Stomach (tissue), 9 donors: ENCODE measurements around the gene XRN1. TPM values are rescaled to one million over a fixed set of nuclear protein-coding genes. Genes with fewer than 3 reads are reported as not detected.
"Not testable (repeated sequence)": the region's sequence is repeated elsewhere in the genome, so short reads cannot be mapped to it uniquely, and the experiment has no call there.

Source experiments
- DNase-seq, 2 donors: peaks; one replicate each; pipeline versions ENCODE4 v3.0.0 to v3.0.0-alpha.2; 2013 to 2019
- H3K27ac ChIP-seq, 5 donors: fragments of 200-600 bp in 4 of 5; sonication (generic) in 4 of 5; one replicate each; pipeline ENCODE4 v1.5.1; 2013 to 2019; ENCODE audit warnings: mild to moderate bottlenecking in 1 of 5, moderate library complexity in 1 of 5
- H3K27me3 ChIP-seq, 3 donors: fragments of 200-600 bp; sonication (generic); one replicate each; pipeline ENCODE4 v1.5.1; 2017 to 2019; ENCODE audit warnings: mixed run types in 1 of 3
- H3K36me3 ChIP-seq, 4 donors: fragments of 200-600 bp; sonication (generic); 1 replicate in 3 of 4; 2 replicates in 1 of 4; pipeline ENCODE4 v1.5.1; 2016 to 2019
- H3K4me1 ChIP-seq, 4 donors: fragments of 200-600 bp; sonication (generic); one replicate each; pipeline ENCODE4 v1.5.1; 2016 to 2019
- H3K4me3 ChIP-seq, 4 donors: fragments of 200-600 bp; sonication (generic) in 3 of 4; one replicate each; pipeline ENCODE4 v1.5.1; 2016 to 2019; ENCODE audit warnings: mild to moderate bottlenecking in 1 of 4
- H3K9me3 ChIP-seq, 4 donors: fragments of 200-600 bp; sonication (generic); one replicate each; pipeline ENCODE4 v1.5.1; 2016 to 2019
- EP300 ChIP-seq: sonication (generic); formaldehyde crosslinking; IDR thresholded peaks from one replicate; pipeline ENCODE4 v1.6.1; 2017; ENCODE audit warnings: antibody characterized with exemption
- POLR2A ChIP-seq, 4 donors: fragments of 450-650 bp; IDR thresholded peaks; one replicate each; pipeline ENCODE4 v1.6.1; 2016; ENCODE audit warnings: antibody characterized with exemption in 4 of 4, control low read depth in 2 of 4, mild to moderate bottlenecking in 1 of 4, moderate library complexity in 1 of 4
- POLR2AphosphoS5 ChIP-seq, 3 donors: sonication (generic); formaldehyde crosslinking; IDR thresholded peaks; one replicate each; pipeline ENCODE4 v1.6.1; 2016; ENCODE audit warnings: antibody characterized with exemption in 3 of 3
- WGBS, 5 donors: extraction: QIAGEN DNeasy Blood & Tissue Kit in 3 of 5; methylation state at CpG; one replicate each; pipeline versions ENCODE4 v1.1.5 to v1.1.7; 2013 to 2018; 5-methylcytosine and 5-hydroxymethylcytosine counted together
- intact Hi-C: fragments of 100-400 bp; cut with DNase I; formaldehyde crosslinking; loops from one replicate; pipeline ENCODE4 v1.15.1; 2023; ENCODE audit warnings: low total_unique reads
- polyA plus RNA-seq, 3 donors: library from polyadenylated mRNA; stranded (reverse); fragments of 200-250 nt; gene quantifications; one replicate each; pipeline ENCODE4 v1.2.3, GENCODE V29; 2013
- total RNA-seq, 5 donors: library from RNA; depleted of rRNA; stranded (reverse); fragments of >200 nt; gene quantifications; one replicate each; pipeline versions ENCODE4 v1.1.0 to v1.2.3, GENCODE V29; 2014 to 2016
- TF ChIP-seq, protein P1 (sequence below), 7 experiments: fragments of 450-650 bp in 4 of 7; fragments of 200-600 bp in 3 of 7; sonication (generic) in 3 of 7; IDR thresholded peaks; one replicate each; pipeline ENCODE4 v1.5.1; 2016 to 2019; ENCODE audit warnings: antibody characterized with exemption in 7 of 7, control low read depth in 2 of 7, mild to moderate bottlenecking in 1 of 7
- donor health status: healthy with polysubstance abuse.
- donor health status: Bipolar disorder and iron deficiency.
- donor health status: healthy.

The XRN1 gene
- total and polyA plus RNA-seq, 8 donors: 2.3 to 122 (median 25.9) TPM

- Histone ChIP-seq H3K27me3 (no peaks in the 10 kb centered on the region), H3K4me1 (no peaks in the 10 kb centered on the region), H3K36me3 (peaks cover 33 to 100% (median 99%) of the 10 kb centered on the region in 4 donors), H3K4me3 (no peak overlapping the region), H3K9me3 (no peaks in the 10 kb centered on the region), H3K27ac (no peak overlapping the region)
- intact Hi-C loops: no loop called here
- WGBS, 5 donors: 78 to 98% (median 88%) methylated on average over 3 of the region's 3 CpGs
- no peak for TF ChIP-seq EP300
- no peak for DNase-seq
Measured at GRCh38 chr3:142353571-142353970, 94.3 kb downstream of the XRN1 start.

- H3K9me3 ChIP-seq, H3K4me1 ChIP-seq, intact Hi-C loops, H3K4me3 ChIP-seq, H3K27me3 ChIP-seq, DNase-seq, H3K27ac ChIP-seq: not testable (repeated sequence)
- peaks cover 33 to 100% (median 97%) of the 10 kb centered on the region in 4 donors for H3K36me3 ChIP-seq
- WGBS, 5 donors: 40 to 81% (median 71%) methylated on average over 3 of the region's 3 CpGs
Measured at GRCh38 chr3:142352698-142353097, 95.1 kb downstream of the XRN1 start.

- DNase-seq: no peak
- TF ChIP-seq EP300 (no peak), POLR2AphosphoS5 (IDR thresholded peaks at IDR 0.05) (no peak), POLR2A (IDR thresholded peaks at IDR 0.05) (no peak)
- TF ChIP-seq, protein P1, sequence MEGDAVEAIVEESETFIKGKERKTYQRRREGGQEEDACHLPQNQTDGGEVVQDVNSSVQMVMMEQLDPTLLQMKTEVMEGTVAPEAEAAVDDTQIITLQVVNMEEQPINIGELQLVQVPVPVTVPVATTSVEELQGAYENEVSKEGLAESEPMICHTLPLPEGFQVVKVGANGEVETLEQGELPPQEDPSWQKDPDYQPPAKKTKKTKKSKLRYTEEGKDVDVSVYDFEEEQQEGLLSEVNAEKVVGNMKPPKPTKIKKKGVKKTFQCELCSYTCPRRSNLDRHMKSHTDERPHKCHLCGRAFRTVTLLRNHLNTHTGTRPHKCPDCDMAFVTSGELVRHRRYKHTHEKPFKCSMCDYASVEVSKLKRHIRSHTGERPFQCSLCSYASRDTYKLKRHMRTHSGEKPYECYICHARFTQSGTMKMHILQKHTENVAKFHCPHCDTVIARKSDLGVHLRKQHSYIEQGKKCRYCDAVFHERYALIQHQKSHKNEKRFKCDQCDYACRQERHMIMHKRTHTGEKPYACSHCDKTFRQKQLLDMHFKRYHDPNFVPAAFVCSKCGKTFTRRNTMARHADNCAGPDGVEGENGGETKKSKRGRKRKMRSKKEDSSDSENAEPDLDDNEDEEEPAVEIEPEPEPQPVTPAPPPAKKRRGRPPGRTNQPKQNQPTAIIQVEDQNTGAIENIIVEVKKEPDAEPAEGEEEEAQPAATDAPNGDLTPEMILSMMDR (IDR thresholded peaks at IDR 0.05): no peak
- peaks cover 16 to 98% (median 93%) of the 10 kb centered on the region in 4 donors for H3K36me3 ChIP-seq
- intact Hi-C loops: no loop called here
- H3K4me3 ChIP-seq: no peak overlapping the region
- WGBS, 5 donors: 23 to 56% (median 42%) methylated on average over 1 of the region's 1 CpG
- H3K27me3 ChIP-seq: no peaks in the 10 kb centered on the region
- H3K4me1 ChIP-seq: no peaks in the 10 kb centered on the region
- no peaks in the 10 kb centered on the region for H3K9me3 ChIP-seq
- no peak overlapping the region for H3K27ac ChIP-seq
Measured at GRCh38 chr3:142348460-142348859, 99.4 kb downstream of the XRN1 start.

DNA sequence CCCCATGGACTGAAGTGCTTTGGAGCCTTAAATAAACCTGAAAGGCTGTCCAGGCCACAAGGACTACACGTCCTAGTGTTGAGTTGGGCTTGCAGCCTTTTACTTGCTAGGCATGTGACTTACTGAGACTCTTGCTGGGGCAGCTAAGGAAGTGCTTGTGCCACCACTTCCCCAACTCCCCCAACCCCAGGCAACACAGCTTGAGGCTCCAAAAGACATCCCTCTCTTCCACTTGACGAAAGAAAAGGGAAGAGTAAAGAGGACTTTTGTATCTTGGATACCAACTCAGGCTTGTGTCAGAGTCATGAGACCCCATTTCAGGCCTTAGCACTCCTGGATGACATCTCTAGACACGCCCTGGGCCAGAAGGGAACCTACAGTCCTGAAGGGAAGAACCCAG lies 109.8 kb downstream of the XRN1 start:
- H3K4me1 ChIP-seq: no peaks in the 10 kb centered on the region
- peaks cover 0 to 3% (median 0%) of the 10 kb centered on the region in 4 donors for H3K9me3 ChIP-seq
- H3K27ac ChIP-seq: no peak overlapping the region
- 68 to 90% (median 77%) methylated on average over 3 of the region's 3 CpGs for WGBS, 5 donors
- TF ChIP-seq POLR2AphosphoS5 (IDR thresholded peaks at IDR 0.05) (no peak), POLR2A (IDR thresholded peaks at IDR 0.05) (no peak), EP300 (no peak)
- TF ChIP-seq, protein P1 (IDR thresholded peaks at IDR 0.05): no peak
- H3K27me3 ChIP-seq: no peaks in the 10 kb centered on the region
- DNase-seq: peak in 1 of 2 donors; percentile 5
- intact Hi-C loops: no loop called here
- H3K4me3 ChIP-seq: no peak overlapping the region
- peaks cover 30 to 88% (median 66%) of the 10 kb centered on the region in 4 donors for H3K36me3 ChIP-seq

DNA sequence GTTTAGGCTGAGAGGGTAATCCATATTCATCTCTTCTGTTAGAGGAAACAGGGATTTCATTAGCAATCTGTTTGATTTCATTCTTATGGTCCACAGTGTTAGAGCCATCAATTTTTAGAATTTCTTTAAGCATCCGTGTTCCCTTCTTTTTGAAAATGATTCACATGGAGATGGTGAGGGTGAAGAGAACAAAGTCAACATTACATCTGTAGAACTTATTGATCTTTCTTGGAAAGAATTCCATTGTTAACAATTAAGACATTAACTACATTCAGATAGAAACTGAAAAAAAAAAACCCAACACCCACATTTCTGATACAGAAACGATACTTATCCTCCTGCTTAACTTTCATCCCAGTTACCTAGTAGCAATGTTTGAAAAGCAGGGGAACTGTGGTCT lies 115.4 kb downstream of the XRN1 start:
- TF ChIP-seq POLR2AphosphoS5 (IDR thresholded peaks at IDR 0.05): no peak
- no peak for TF ChIP-seq EP300
- intact Hi-C loops: no loop called here

GRCh38 chr3:142324275-142324953 lies 123.4 kb downstream of the XRN1 start:
- H3K4me3 ChIP-seq, H3K4me1 ChIP-seq, H3K9me3 ChIP-seq, H3K27me3 ChIP-seq, intact Hi-C loops, H3K27ac ChIP-seq, DNase-seq: not testable (repeated sequence)
- 95 to 100% (median 97%) methylated on average over 1 of the region's 1 CpG for WGBS, 5 donors
- peaks cover 5 to 43% (median 38%) of the 10 kb centered on the region in 4 donors for H3K36me3 ChIP-seq

More for the DNA sequence above, 115.4 kb downstream of the XRN1 start:
- H3K36me3 ChIP-seq: peaks cover 33 to 86% (median 79%) of the 10 kb centered on the region in 4 donors
- no peak for DNase-seq
- H3K27me3 ChIP-seq: no peaks in the 10 kb centered on the region
- no peak overlapping the region for H3K4me3 ChIP-seq
- H3K4me1 ChIP-seq: no peaks in the 10 kb centered on the region
- no peaks in the 10 kb centered on the region for H3K9me3 ChIP-seq
- no peak overlapping the region for H3K27ac ChIP-seq
- WGBS, 5 donors: 84 to 94% (median 91%) methylated on average over 2 of the region's 2 CpGs
